OCI-LY3 (cell line): Measurements from ENCODE around the gene EIF5A.
A peak's percentile ranks its signal among the peaks of the same experiment; 100 is the strongest.

ENCODE experiments used
- H2AFZ ChIP-seq: fragments of 200-600, 300-600 bp; shearing (Covaris generic); 2 replicates; pipeline ENCODE4 v1.6.0; 2014; ENCODE audit warnings: antibody characterized with exemption, low read depth, low read length
- H3K27ac ChIP-seq: fragments of 200-600, 300-600 bp; sonication (generic); 2 replicates; pipeline ENCODE4 v1.5.1; 2014; ENCODE audit warnings: mild to moderate bottlenecking, low read length, moderate library complexity, mixed read lengths
- H3K27me3 ChIP-seq: fragments of 200-600, 300-600 bp; sonication (generic); 2 replicates; pipeline ENCODE4 v1.6.1; 2014; ENCODE audit warnings: low read depth, low read length, mixed read lengths
- H3K36me3 ChIP-seq: fragments of 200-600, 300-600 bp; sonication (generic); replicated peaks from 2 replicates; pipeline ENCODE3; 2014; ENCODE audit warnings: low read depth, low read length, mixed read lengths
- H3K4me1 ChIP-seq: fragments of 300-600, 200-600 bp; sonication (generic); 2 replicates; pipeline ENCODE4 v1.6.1; 2014; ENCODE audit warnings: low read length, mixed read lengths
- H3K4me2 ChIP-seq: fragments of 200-600, 300-600 bp; sonication (generic); 2 replicates; pipeline ENCODE4 v1.6.1; 2014; ENCODE audit warnings: low read length, mixed read lengths
- H3K4me3 ChIP-seq: fragments of 300-600, 200-600 bp; sonication (generic); 2 replicates; pipeline ENCODE4 v1.5.1; 2014; ENCODE audit warnings: antibody characterized with exemption, mild to moderate bottlenecking, low read length, moderate library complexity
- H3K79me2 ChIP-seq: fragments of 300-600, 200-600 bp; shearing (Covaris generic); 2 replicates; pipeline ENCODE4 v1.6.1; 2014; ENCODE audit warnings: mild to moderate bottlenecking, low read length, mixed read lengths
- H3K9ac ChIP-seq: fragments of 300-600, 200-600 bp; shearing (Covaris generic); 2 replicates; pipeline ENCODE4 v1.6.0; 2014; ENCODE audit warnings: mild to moderate bottlenecking, low read length, moderate library complexity
- H3K9me3 ChIP-seq: fragments of 200-600, 300-600 bp; shearing (Covaris generic); 2 replicates; pipeline ENCODE4 v1.6.1; 2014; ENCODE audit warnings: low read length, mixed read lengths; ENCODE audit not compliant: insufficient read depth
- H4K20me1 ChIP-seq: fragments of 200-600, 300-600 bp; sonication (generic); 2 replicates; pipeline ENCODE4 v1.6.1; 2016; ENCODE audit warnings: low read length, mixed read lengths; ENCODE audit not compliant: insufficient read depth
- EZH2phosphoT487 ChIP-seq: fragments of 200-600 bp; shearing (Covaris generic); IDR thresholded peaks from 2 replicates; pipeline ENCODE4 v1.6.1; 2018; ENCODE audit warnings: antibody characterized with exemption, mixed run types, low read depth
- TF ChIP-seq, protein P1 (sequence below): fragments of 200-600, 300-600 bp; sonication (generic); IDR thresholded peaks from 2 replicates; pipeline ENCODE4 v1.5.1; 2014; ENCODE audit warnings: antibody characterized with exemption, low read length, low read depth

Gene EIF5A

DNA sequence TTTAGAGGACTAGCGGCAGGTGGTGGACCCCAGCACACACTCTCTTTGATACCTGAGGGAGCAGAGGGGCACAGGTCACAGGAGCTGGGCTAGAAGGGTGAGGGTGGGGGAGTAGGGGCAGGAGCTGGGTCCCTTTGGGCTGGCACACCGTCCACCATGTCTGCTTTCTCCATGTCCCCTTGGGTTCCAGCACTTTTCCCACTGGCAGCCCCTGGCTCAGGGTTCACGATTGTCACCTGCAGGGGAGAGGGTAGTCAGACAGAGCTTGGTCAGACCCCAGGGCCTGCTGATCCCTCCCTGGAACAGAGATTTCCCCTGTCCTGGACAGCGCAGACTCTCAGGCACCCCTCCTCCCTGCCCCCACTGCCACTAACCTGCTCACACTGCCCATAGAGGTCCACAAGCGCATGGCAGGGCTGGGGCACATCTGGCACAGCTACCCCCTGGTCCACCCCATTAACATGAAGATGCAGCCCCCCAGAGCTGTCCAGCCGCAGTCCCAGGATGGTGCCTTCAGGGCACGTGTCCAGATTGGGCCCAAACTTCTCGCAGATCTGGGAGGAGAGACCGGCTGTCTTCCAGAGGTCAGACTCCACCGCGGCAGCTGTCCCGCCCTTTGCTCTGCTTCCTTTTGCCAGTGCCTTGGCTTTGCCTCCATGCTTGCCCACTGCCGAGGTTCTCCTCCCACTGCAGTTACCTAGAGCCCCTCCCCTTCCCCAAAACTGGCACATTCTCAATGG is 10.9 kb downstream of the EIF5A start:
- no peak overlapping the region for H3K4me2 ChIP-seq
- H3K79me2 ChIP-seq: peaks cover 12% of the 10 kb centered on the region
- no peaks in the 10 kb centered on the region for H3K27me3 ChIP-seq
- no peaks in the 10 kb centered on the region for H3K9me3 ChIP-seq
- H3K9ac ChIP-seq: no peak overlapping the region
- no peak overlapping the region for H3K4me3 ChIP-seq
- TF ChIP-seq, protein P1, sequence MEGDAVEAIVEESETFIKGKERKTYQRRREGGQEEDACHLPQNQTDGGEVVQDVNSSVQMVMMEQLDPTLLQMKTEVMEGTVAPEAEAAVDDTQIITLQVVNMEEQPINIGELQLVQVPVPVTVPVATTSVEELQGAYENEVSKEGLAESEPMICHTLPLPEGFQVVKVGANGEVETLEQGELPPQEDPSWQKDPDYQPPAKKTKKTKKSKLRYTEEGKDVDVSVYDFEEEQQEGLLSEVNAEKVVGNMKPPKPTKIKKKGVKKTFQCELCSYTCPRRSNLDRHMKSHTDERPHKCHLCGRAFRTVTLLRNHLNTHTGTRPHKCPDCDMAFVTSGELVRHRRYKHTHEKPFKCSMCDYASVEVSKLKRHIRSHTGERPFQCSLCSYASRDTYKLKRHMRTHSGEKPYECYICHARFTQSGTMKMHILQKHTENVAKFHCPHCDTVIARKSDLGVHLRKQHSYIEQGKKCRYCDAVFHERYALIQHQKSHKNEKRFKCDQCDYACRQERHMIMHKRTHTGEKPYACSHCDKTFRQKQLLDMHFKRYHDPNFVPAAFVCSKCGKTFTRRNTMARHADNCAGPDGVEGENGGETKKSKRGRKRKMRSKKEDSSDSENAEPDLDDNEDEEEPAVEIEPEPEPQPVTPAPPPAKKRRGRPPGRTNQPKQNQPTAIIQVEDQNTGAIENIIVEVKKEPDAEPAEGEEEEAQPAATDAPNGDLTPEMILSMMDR: no peak
- no peak for TF ChIP-seq EZH2phosphoT487
- H3K36me3 ChIP-seq: peaks cover 13% of the 10 kb centered on the region
- H3K4me1 ChIP-seq: peaks cover 10% of the 10 kb centered on the region; the same call in 1 of the 2 replicates
- no peaks in the 10 kb centered on the region for H4K20me1 ChIP-seq
- H2AFZ ChIP-seq: no peak overlapping the region
- H3K27ac ChIP-seq: no peak overlapping the region

DNA sequence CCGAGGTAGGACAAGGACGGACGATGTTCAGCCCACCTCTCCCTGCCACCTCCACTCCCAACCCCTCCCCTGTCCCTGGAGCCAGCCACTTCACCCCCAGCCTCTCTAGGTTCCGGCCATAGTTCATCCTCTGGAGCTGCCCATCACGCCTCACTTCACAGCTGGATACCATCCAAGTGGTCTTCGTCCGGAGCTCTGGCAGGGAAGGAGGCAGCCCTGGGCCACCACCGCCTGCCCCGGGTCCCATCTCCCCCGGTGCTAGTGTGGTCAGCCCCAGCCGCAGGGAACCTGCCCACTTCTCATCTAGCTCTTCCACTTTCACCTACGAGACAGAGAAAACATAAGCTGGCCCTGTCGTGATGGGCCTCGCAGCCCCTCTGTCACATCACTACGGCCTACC is 14.0 kb downstream of the EIF5A start:
- H3K36me3 ChIP-seq: peaks cover 20% of the 10 kb centered on the region
- H3K4me1 ChIP-seq: no peaks in the 10 kb centered on the region
- H3K9ac ChIP-seq: no peak overlapping the region
- no peaks in the 10 kb centered on the region for H3K79me2 ChIP-seq
- no peak overlapping the region for H3K4me3 ChIP-seq
- TF ChIP-seq, protein P1: no peak
- TF ChIP-seq EZH2phosphoT487: no peak
- H2AFZ ChIP-seq: no peak overlapping the region
- H3K27ac ChIP-seq: no peak overlapping the region
- no peaks in the 10 kb centered on the region for H3K9me3 ChIP-seq
- no peak overlapping the region for H3K4me2 ChIP-seq
- H3K27me3 ChIP-seq: no peaks in the 10 kb centered on the region
- no peaks in the 10 kb centered on the region for H4K20me1 ChIP-seq

DNA sequence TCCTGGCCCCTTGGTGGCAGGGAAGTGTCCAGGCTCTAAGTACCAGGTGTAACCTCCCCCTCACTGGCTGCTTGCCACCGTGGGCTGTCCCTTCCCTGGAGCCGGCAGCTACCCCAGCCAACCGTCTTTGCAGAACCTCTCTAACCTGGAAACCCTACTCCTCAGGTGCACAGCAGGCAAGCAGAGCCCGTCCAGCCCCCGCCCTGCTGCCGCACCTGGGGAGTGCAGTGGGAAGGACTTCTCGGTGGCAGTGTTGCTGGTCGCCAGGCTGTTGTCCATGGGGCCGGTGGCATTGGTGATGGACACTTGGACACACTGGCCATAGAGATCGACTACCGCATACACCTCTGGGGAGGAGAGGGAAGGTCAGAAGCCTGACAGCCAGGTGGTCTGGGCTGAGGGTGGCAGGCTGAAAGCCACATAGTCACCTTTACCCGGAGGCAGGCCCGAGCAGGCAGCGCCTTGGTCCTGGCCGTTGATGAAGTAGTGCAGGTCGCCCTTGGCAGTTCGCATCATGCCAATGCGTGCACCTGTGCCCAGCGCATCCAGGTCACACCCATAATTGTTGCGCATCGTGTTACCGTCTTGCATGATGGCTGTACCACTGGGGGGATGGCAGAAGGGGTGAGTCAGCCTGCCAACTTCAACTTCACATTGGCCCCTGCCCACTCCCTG is 15.2 kb downstream of the EIF5A start:
- Histone ChIP-seq H3K27ac (no peak overlapping the region), H3K4me3 (no peak overlapping the region), H4K20me1 (no peaks in the 10 kb centered on the region), H3K79me2 (peaks cover 3% of the 10 kb centered on the region), H3K9me3 (no peaks in the 10 kb centered on the region), H3K27me3 (no peaks in the 10 kb centered on the region), H2AFZ (no peak overlapping the region), H3K4me2 (no peak overlapping the region), H3K4me1 (peaks cover under 1% of the 10 kb centered on the region), H3K36me3 (peaks cover 20% of the 10 kb centered on the region), H3K9ac (no peak overlapping the region)
- TF ChIP-seq EZH2phosphoT487: no peak

DNA sequence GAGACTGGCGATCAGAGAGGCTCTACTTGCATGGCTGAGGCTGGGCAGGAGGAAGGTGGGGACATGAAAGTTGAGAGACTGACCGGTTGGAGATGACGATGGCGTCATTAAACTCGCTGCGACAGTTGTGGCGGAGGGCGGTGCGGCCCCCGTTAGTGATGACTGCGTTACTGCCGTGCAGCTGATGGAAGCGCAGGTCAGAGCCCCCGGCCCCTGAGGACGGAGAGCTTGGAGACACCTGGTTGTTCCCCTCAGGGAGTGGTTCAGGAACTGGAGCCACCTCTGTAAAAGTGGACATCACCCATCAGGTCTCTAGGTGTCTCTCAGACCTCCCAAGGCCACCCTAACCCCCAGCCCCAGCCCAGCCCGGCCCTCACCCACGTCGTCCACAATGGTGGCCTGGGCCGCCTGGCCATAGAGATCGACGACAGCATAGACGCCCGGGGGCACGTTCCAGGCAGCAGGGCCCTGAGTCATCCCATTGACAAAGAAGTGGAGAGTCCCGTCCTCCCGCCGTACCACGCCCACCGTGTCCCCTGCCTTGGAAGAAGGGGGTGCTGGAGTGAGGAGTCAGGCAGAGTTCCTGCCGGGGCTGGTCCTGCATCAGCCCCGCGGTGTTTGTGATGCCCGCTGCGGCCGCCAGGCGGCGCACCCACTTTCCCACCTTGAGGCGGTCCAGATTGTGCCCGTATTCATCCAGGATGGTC is 16.5 kb downstream of the EIF5A start:
- Histone ChIP-seq H3K4me1 (peaks cover 8% of the 10 kb centered on the region), H2AFZ (no peak overlapping the region), H4K20me1 (no peaks in the 10 kb centered on the region), H3K27ac (no peak overlapping the region), H3K27me3 (no peaks in the 10 kb centered on the region), H3K4me2 (no peak overlapping the region), H3K9ac (no peak overlapping the region), H3K79me2 (peaks cover 15% of the 10 kb centered on the region), H3K4me3 (no peak overlapping the region), H3K36me3 (peaks cover 17% of the 10 kb centered on the region), H3K9me3 (no peaks in the 10 kb centered on the region)
- TF ChIP-seq, protein P1: peak; percentile 69
- no peak for TF ChIP-seq EZH2phosphoT487
